Heart left ventricle (tissue), 16 donors: ENCODE data around the gene DYNLT4. TPM values are rescaled to one million over a fixed set of nuclear protein-coding genes. Genes with fewer than 3 reads are reported as not detected.
"Not testable (repeated sequence)": the region's sequence is repeated elsewhere in the genome, so short reads cannot be mapped to it uniquely, and the experiment has no call there.

Experiments
- ATAC-seq, 4 donors: fragments of 200-7000 bp; cut with Tn5 transposase; one replicate each; pipeline ENCODE4 v1.9.1; 2020 to 2022; ENCODE audit warnings: moderate library complexity in 4 of 4, mild to moderate bottlenecking in 3 of 4, moderate number of reproducible peaks in 1 of 4
- DNase-seq, 5 donors: peaks; one replicate each; pipeline ENCODE4 v3.0.0-alpha.2; 2020
- H3K27ac ChIP-seq, 12 donors: fragments of 200-600 bp; sonication (generic) in 4 of 12; one replicate each; pipeline versions ENCODE4 v1.5.0 to v1.8.0; 2016 to 2022; ENCODE audit warnings: mild to moderate bottlenecking in 2 of 12
- H3K27me3 ChIP-seq, 9 donors: fragments of 200-600 bp; sonication (generic) in 2 of 9; one replicate each; pipeline versions ENCODE4 v1.5.1 to v1.8.0; 2016 to 2022; ENCODE audit warnings: mild to moderate bottlenecking in 3 of 9
- H3K36me3 ChIP-seq, 9 donors: fragments of 200-600 bp; sonication (generic) in 2 of 9; one replicate each; pipeline versions ENCODE4 v1.5.0 to v1.8.0; 2018 to 2022; ENCODE audit warnings: mild to moderate bottlenecking in 2 of 9
- H3K4me1 ChIP-seq, 12 donors: fragments of 200-600 bp; sonication (generic) in 4 of 12; one replicate each; pipeline versions ENCODE4 v1.5.0 to v1.8.0; 2016 to 2022; ENCODE audit warnings: mild to moderate bottlenecking in 3 of 12
- H3K4me3 ChIP-seq, 12 donors: fragments of 200-600 bp; sonication (generic) in 4 of 12; one replicate each; pipeline versions ENCODE4 v1.5.0 to v1.8.0; 2017 to 2022; ENCODE audit warnings: mild to moderate bottlenecking in 9 of 12, moderate library complexity in 4 of 12
- H3K9me3 ChIP-seq, 12 donors: fragments of 200-600 bp; sonication (generic) in 4 of 12; one replicate each; pipeline versions ENCODE4 v1.5.0 to v1.8.0; 2016 to 2022; ENCODE audit warnings: mild to moderate bottlenecking in 1 of 12
- CTCF ChIP-seq, 12 donors: fragments of 200-600 bp; sonication (generic) in 4 of 12; IDR thresholded peaks; one replicate each; pipeline versions ENCODE4 v1.5.0 to v1.8.0; 2018 to 2022; ENCODE audit warnings: antibody characterized with exemption in 12 of 12, mild to moderate bottlenecking in 5 of 12
- POLR2A ChIP-seq, 2 donors: fragments of 450-650 bp; IDR thresholded peaks; one replicate each; pipeline ENCODE4 v1.6.1; 2017; ENCODE audit warnings: antibody characterized with exemption in 2 of 2, mild to moderate bottlenecking in 2 of 2, moderate library complexity in 2 of 2
- WGBS, 4 donors: extraction: QIAGEN DNeasy Blood & Tissue Kit in 2 of 4; methylation state at CpG; one replicate each; pipeline versions ENCODE4 v1.1.5 to v1.1.7; 2013 to 2018; 5-methylcytosine and 5-hydroxymethylcytosine counted together
- intact Hi-C, 10 donors: fragments of 100-400 bp; cut with DNase I; formaldehyde crosslinking; loops; one replicate each; pipeline versions ENCODE4 v1.11.1 to v1.14.2; 2022
- polyA plus RNA-seq, 2 donors: library from polyadenylated mRNA; stranded (reverse); fragments of 200-250 nt; gene quantifications; one replicate each; pipeline ENCODE4 v1.2.3, GENCODE V29; 2013
- total RNA-seq, 9 donors: library from RNA; depleted of rRNA in 2 of 9; stranded (reverse); fragments of >200 nt in 2 of 9; fragmentation: NEBNext Ultra II Directional in 3 of 9; extraction: Animal tissue kit (Norgen Biotek cat#: 25700) in 3 of 9; gene quantifications; one replicate each; pipeline versions ENCODE4 v1.1.0 to v1.2.4, GENCODE V29; 2016 to 2023
- donor health status: ischemic (EF 13 %, LVEDD 7.1; RV severe dilation, severe dysfunction).
- donor health status: healthy with polysubstance abuse.
- donor health status: DM: no; HTN: yes; CAD: no.
- donor health status: DM: no; HTN: no; CAD: no.
- donor health status: ischemic (EF 25% LVEDD 6.9; RV normal size, moderate dysfunction).
- donor health status: ischemic (EF 25% LVEDD 5.7; RV mildly dilated, moderate dysfunction).
- donor health status: healthy.
- donor health status: DM: yes; HTN: yes; CAD: no.
- donor health status: ischemic (EF 35%, LVEDD 5.7; RV mildly dilated, moderate dysfunction).
- donor health status: nonischemic (EF 11% LVEDD 7.7; RV severe dilation, severe dysfunction).
- donor health status: DM: yes; HTN: yes; CAD: no.
- donor health status: PGD.
- donor health status: ischemic (EF 29% LVEDD 5.4; RV normal size, mild dysfunction).
- donor health status: nonischemic (EF 23%, LVEDD 6.1; RV moderate dilation, normal function).

Gene DYNLT4
- total and polyA plus RNA-seq, 11 donors = 0.36 to 1.7 (median 0.82) TPM; not detected in 1

GRCh38 chr1:44846985-44847384 is 39.8 kb upstream of the DYNLT4 start:
- Histone ChIP-seq H3K4me3 (no peak overlapping the region), H3K27me3 (peaks cover 0 to 8% (median 0%) of the 10 kb centered on the region in 9 donors), H3K27ac (no peak overlapping the region), H3K4me1 (peaks cover 0 to 28% (median 13%) of the 10 kb centered on the region in 12 donors), H3K9me3 (no peaks in the 10 kb centered on the region), H3K36me3 (peaks cover 0 to 17% (median 6%) of the 10 kb centered on the region in 9 donors)
- DNase-seq (no peak), ATAC-seq (no peak)
- WGBS, 4 donors = 88 to 98% (median 89%) methylated on average over 1 of the region's 1 CpG
- intact Hi-C loops = loop anchor here in 3 of 10 donors (5.0 to 10.0 kb wide), 3 partner anchors 55 to 138 kb away; partner anchors contain the start of gene EIF2B3 (in 1 of the 3)
- no peak for TF ChIP-seq CTCF (IDR thresholded peaks at IDR 0.05)
- no peak for TF ChIP-seq POLR2A (IDR thresholded peaks at IDR 0.05)

- H3K4me1 ChIP-seq = peaks cover 0 to 14% (median 7%) of the 10 kb centered on the region in 12 donors
- H3K4me3 ChIP-seq = peak within 1 kb of the TSS; percentile 14 to 74 (median 62)
- peak; percentile 74 to 96 (median 91) for ATAC-seq
- H3K27ac ChIP-seq = peak within 1 kb of the TSS in 9 of 12 donors; percentile 35 to 75 (median 62)
- peaks cover 0 to 8% (median 0%) of the 10 kb centered on the region in 9 donors for H3K27me3 ChIP-seq
- no peak for TF ChIP-seq POLR2A (IDR thresholded peaks at IDR 0.05)
- no peak for TF ChIP-seq CTCF (IDR thresholded peaks at IDR 0.05)
- WGBS, 4 donors = 2 to 7% (median 3%) methylated on average over 17 to 72 of the region's 72 CpGs
- intact Hi-C loops = loop anchor here in 2 of 10 donors (10.0 kb wide), 2 partner anchors 132 to 142 kb away; partner anchors contain the start of gene EIF2B3 (in 1 of the 2)
- H3K9me3 ChIP-seq = no peaks in the 10 kb centered on the region
- peak; percentile 67 to 84 (median 77) for DNase-seq
- no peaks in the 10 kb centered on the region for H3K36me3 ChIP-seq
Measured at GRCh38 chr1:44842862-44843655, 35.9 kb upstream of the DYNLT4 start, which contains the start of gene PTCH2. Gene PTCH2 (minus strand): TSS chr1:44843253. CDS start chr1:44842932, 321 bp downstream.

GRCh38 chr1:44842486-44842861 is 35.3 kb upstream of the DYNLT4 start:
- Histone ChIP-seq H3K4me3 (peak overlapping the region; percentile 14 to 74 (median 62)), H3K36me3 (no peaks in the 10 kb centered on the region), H3K9me3 (no peaks in the 10 kb centered on the region), H3K27ac (peak overlapping the region in 9 of 12 donors; percentile 35 to 75 (median 62)), H3K4me1 (peaks cover 0 to 12% (median 6%) of the 10 kb centered on the region in 12 donors), H3K27me3 (peaks cover 0 to 8% (median 0%) of the 10 kb centered on the region in 9 donors)
- intact Hi-C loops = loop anchor here in 2 of 10 donors (10.0 kb wide), 2 partner anchors 132 to 142 kb away; partner anchors contain the start of gene EIF2B3 (in 1 of the 2)
- ATAC-seq (peak in 2 of 4 donors; percentile 4 to 20), DNase-seq (no peak)
- 67 to 71% (median 69%) methylated on average over 16 of the region's 16 CpGs for WGBS, 4 donors
- TF ChIP-seq POLR2A (IDR thresholded peaks at IDR 0.05) = no peak
- TF ChIP-seq CTCF (IDR thresholded peaks at IDR 0.05) = no peak

- H3K36me3 ChIP-seq = no peaks in the 10 kb centered on the region
- no peak overlapping the region for H3K4me3 ChIP-seq
- H3K9me3 ChIP-seq = no peaks in the 10 kb centered on the region
- peak overlapping the region in 1 of 12 donors; percentile 30 for H3K27ac ChIP-seq
- DNase-seq (peak in 1 of 5 donors; percentile 17), ATAC-seq (peak in 1 of 4 donors; percentile 16)
- H3K4me1 ChIP-seq = peaks cover 0 to 21% (median 8%) of the 10 kb centered on the region in 12 donors
- 54 to 78% (median 69%) methylated on average over 4 of the region's 4 CpGs for WGBS, 4 donors
- TF ChIP-seq CTCF (IDR thresholded peaks at IDR 0.05) (no peak), POLR2A (IDR thresholded peaks at IDR 0.05) (no peak)
- peaks cover 0 to 8% (median 0%) of the 10 kb centered on the region in 9 donors for H3K27me3 ChIP-seq
- intact Hi-C loops = loop anchor here in 9 of 10 donors (5.0 to 10.0 kb wide), 10 partner anchors 42 to 463 kb away; partner anchors contain the start of genes EIF2B3 (in 2 of the 9), HECTD3 (in 2 of the 9), UROD (in 2 of the 9) and BEST4 (in 1 of the 9)
Measured at GRCh38 chr1:44839576-44839975, 32.4 kb upstream of the DYNLT4 start.

GRCh38 chr1:44838294-44838693 is 31.1 kb upstream of the DYNLT4 start:
- H3K27ac ChIP-seq, H3K4me3 ChIP-seq, DNase-seq, ATAC-seq, H3K36me3 ChIP-seq, H3K27me3 ChIP-seq, H3K9me3 ChIP-seq: not testable (repeated sequence)
- intact Hi-C loops = loop anchor here in 9 of 10 donors (5.0 to 10.0 kb wide), 10 partner anchors 41 to 464 kb away; partner anchors contain the start of genes EIF2B3 (in 2 of the 9), HECTD3 (in 2 of the 9), UROD (in 2 of the 9) and BEST4 (in 1 of the 9)
- peaks cover 0 to 22% (median 8%) of the 10 kb centered on the region in 12 donors for H3K4me1 ChIP-seq
- 94 to 97% (median 96%) methylated on average over 11 of the region's 11 CpGs for WGBS, 4 donors
